Transverse colon (tissue), 4 donors: Measurements from ENCODE around the gene ARHGAP42.

Source experiments
- EP300 ChIP-seq: sonication (generic); formaldehyde crosslinking; IDR thresholded peaks from one replicate; pipeline ENCODE4 v1.6.1; 2017; ENCODE audit warnings: antibody characterized with exemption, low read depth
- POLR2A ChIP-seq: fragments of 450-650 bp; IDR thresholded peaks from one replicate; pipeline ENCODE4 v1.6.1; 2016; ENCODE audit warnings: antibody characterized with exemption, mild to moderate bottlenecking, moderate library complexity
- POLR2AphosphoS5 ChIP-seq, 3 donors: sonication (generic); formaldehyde crosslinking; IDR thresholded peaks; one replicate each; pipeline ENCODE4 v1.6.1; 2016; ENCODE audit warnings: antibody characterized with exemption in 3 of 3
- TF ChIP-seq, protein P1 (sequence below), 5 experiments: fragments of 200-600 bp in 3 of 5; fragments of 450-650 bp in 2 of 5; sonication (generic) in 3 of 5; IDR thresholded peaks; 1 replicate in 2 of 5; 2 replicates in 3 of 5; pipeline ENCODE4 v1.5.1; 2016 to 2017; ENCODE audit warnings: antibody characterized with exemption in 5 of 5, inconsistent platforms in 3 of 5, mild to moderate bottlenecking in 2 of 5, moderate library complexity in 1 of 5

DNA sequence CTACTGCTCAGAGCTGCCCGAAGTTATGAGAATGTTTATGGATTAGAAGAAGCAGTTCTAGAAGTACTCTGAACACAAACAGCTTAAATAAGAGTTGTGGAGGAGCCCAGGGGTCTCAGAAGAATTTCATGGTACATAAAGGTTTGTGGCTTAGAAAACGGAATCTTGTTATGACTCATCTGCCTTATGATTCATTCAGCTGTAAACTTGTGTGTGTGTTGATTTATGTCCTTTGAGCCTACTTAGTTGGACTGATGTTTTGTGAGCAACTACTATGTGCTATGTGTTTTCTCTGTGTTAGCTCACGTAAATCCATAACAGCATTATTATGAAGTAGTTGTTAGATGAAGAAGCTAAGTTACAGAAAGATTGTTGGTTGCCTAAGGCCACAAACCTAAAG is 238.8 kb downstream of the ARHGAP42 start:
- TF ChIP-seq POLR2AphosphoS5 (IDR thresholded peaks at IDR 0.05), result no peak
- TF ChIP-seq EP300, result no peak
- TF ChIP-seq, protein P1, sequence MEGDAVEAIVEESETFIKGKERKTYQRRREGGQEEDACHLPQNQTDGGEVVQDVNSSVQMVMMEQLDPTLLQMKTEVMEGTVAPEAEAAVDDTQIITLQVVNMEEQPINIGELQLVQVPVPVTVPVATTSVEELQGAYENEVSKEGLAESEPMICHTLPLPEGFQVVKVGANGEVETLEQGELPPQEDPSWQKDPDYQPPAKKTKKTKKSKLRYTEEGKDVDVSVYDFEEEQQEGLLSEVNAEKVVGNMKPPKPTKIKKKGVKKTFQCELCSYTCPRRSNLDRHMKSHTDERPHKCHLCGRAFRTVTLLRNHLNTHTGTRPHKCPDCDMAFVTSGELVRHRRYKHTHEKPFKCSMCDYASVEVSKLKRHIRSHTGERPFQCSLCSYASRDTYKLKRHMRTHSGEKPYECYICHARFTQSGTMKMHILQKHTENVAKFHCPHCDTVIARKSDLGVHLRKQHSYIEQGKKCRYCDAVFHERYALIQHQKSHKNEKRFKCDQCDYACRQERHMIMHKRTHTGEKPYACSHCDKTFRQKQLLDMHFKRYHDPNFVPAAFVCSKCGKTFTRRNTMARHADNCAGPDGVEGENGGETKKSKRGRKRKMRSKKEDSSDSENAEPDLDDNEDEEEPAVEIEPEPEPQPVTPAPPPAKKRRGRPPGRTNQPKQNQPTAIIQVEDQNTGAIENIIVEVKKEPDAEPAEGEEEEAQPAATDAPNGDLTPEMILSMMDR (IDR thresholded peaks at IDR 0.05), result no peak
- no peak for TF ChIP-seq POLR2A
